OCI-LY3 (cell line): ENCODE results near the gene PHF21B.

Source experiments
- EZH2phosphoT487 ChIP-seq: fragments of 200-600 bp; shearing (Covaris generic); IDR thresholded peaks from 2 replicates; pipeline ENCODE4 v1.6.1; 2018; ENCODE audit warnings: antibody characterized with exemption, mixed run types, low read depth
- TF ChIP-seq, protein P1 (sequence below): fragments of 200-600, 300-600 bp; sonication (generic); IDR thresholded peaks from 2 replicates; pipeline ENCODE4 v1.5.1; 2014; ENCODE audit warnings: antibody characterized with exemption, low read length, low read depth

DNA sequence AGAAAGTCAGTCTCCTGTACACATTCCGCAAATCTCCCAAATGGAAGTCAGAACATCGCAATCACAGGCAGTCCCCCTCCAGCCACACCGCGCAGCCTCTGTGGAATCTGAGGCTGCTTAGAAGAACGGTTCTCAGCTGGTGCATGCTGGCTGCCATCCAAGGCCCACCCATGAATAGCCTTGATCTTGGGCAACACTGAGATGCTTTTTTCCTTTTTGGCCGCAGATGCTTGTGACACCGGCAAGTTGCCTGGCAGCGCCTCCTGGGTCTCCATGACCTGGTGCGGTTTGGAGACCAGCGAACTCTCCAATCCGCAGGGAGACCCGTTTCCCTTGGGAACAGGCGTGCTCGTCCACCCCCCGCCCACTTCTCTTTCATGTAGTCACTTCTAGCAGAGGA is 26.3 kb upstream of the PHF21B start:
- TF ChIP-seq, protein P1, sequence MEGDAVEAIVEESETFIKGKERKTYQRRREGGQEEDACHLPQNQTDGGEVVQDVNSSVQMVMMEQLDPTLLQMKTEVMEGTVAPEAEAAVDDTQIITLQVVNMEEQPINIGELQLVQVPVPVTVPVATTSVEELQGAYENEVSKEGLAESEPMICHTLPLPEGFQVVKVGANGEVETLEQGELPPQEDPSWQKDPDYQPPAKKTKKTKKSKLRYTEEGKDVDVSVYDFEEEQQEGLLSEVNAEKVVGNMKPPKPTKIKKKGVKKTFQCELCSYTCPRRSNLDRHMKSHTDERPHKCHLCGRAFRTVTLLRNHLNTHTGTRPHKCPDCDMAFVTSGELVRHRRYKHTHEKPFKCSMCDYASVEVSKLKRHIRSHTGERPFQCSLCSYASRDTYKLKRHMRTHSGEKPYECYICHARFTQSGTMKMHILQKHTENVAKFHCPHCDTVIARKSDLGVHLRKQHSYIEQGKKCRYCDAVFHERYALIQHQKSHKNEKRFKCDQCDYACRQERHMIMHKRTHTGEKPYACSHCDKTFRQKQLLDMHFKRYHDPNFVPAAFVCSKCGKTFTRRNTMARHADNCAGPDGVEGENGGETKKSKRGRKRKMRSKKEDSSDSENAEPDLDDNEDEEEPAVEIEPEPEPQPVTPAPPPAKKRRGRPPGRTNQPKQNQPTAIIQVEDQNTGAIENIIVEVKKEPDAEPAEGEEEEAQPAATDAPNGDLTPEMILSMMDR: no peak
- TF ChIP-seq EZH2phosphoT487: no peak
